HepG2 (cell line): ENCODE measurements around the gene HOXB6. TPM values are rescaled to one million over a fixed set of nuclear protein-coding genes. Genes with fewer than 3 reads are reported as not detected.

Source experiments
- ATAC-seq: fragments of 200-7000 bp; cut with Tn5 transposase; 3 replicates; pipeline ENCODE4 v1.9.1; 2020; ENCODE audit warnings: mild to moderate bottlenecking, moderate library complexity
- BruUV-seq: library from RNA; stranded (reverse); fragments of 400-500 nt; replicated peaks from 2 replicates; lab custom pipeline; 2021; lab: Mats Ljungman, UMichigan
- CTCF ChIA-PET: fragments of 300-600 bp; formaldehyde crosslinking; extraction: SDS; loops from one replicate; lab custom pipeline; 2021; ENCODE audit warnings: low total read pairs, inconsistent platforms, low intra/inter-chr PET ratio; lab: Yijun Ruan, JAX
- POLR2A ChIA-PET: fragments of 350-600 bp; sonication (Branson Sonifier 250); formaldehyde crosslinking; loops from one replicate; lab custom pipeline; 2020; ENCODE audit warnings: antibody characterized with exemption, inconsistent platforms; lab: Yijun Ruan, JAX
- DNase-seq: peaks from one replicate; pipeline ENCODE4 v3.0.0-alpha.2; 2015; ENCODE audit warnings: low spot score
- FAIRE-seq: peaks from 3 replicates; lab custom pipeline; 2011; peaks lifted over from hg19 to GRCh38; lab: Jason Lieb, UNC
- H2AFZ ChIP-seq: one replicate; pipeline ENCODE4 v1.6.1; 2011; ENCODE audit warnings: low read length, inconsistent platforms
- H3K27ac ChIP-seq: fragments of 300-600 bp; 3 replicates; pipeline ENCODE4 v1.8.0; 2011; ENCODE audit warnings: mixed run types, mild to moderate bottlenecking, mixed read lengths, low read length, inconsistent platforms; ENCODE audit not compliant: insufficient read depth; ENCODE audit errors: extremely low read length
- H3K27me3 ChIP-seq, 2 experiments: fragments of 200-600 bp in 1 of 2; 2 replicates in 1 of 2; 3 replicates in 1 of 2; pipeline versions ENCODE4 v1.6.0 to v1.8.0; 2011; ENCODE audit warnings: low read length in 2 of 2, mild to moderate bottlenecking in 2 of 2, moderate library complexity in 2 of 2, inconsistent platforms in 1 of 2; ENCODE audit not compliant: insufficient read depth in 2 of 2, control insufficient read depth in 1 of 2
- H3K36me3 ChIP-seq, 2 experiments: fragments of 200-600 bp in 1 of 2; replicated peaks in 1 of 2; 2 replicates in 1 of 2; 3 replicates in 1 of 2; pipeline versions ENCODE4 v1.5.1 to v1.8.0; 2011; ENCODE audit warnings: low read length in 2 of 2, inconsistent platforms in 1 of 2; ENCODE audit not compliant: insufficient read depth in 2 of 2, control insufficient read depth in 1 of 2
- H3K4me1 ChIP-seq: 2 replicates; pipeline ENCODE4 v1.5.1; 2012; ENCODE audit warnings: low read length, inconsistent platforms; ENCODE audit not compliant: insufficient read depth
- H3K4me2 ChIP-seq: 2 replicates; pipeline ENCODE4 v1.6.0; 2011; ENCODE audit warnings: low read depth, low read length, inconsistent platforms
- H3K4me3 ChIP-seq, 3 experiments: fragments of 200-600 bp in 1 of 3; sonication (generic), shearing (Covaris generic) in 1 of 3; replicated peaks in 1 of 3; 2 replicates each; pipeline ENCODE4 v1.5.1; 2011 to 2016; ENCODE audit warnings: low read length in 3 of 3, inconsistent platforms in 2 of 3, low read depth in 2 of 3, mild to moderate bottlenecking in 2 of 3, control low read depth in 1 of 3, mixed read lengths in 1 of 3; ENCODE audit not compliant: insufficient read depth in 1 of 3
- H3K79me2 ChIP-seq: one replicate; pipeline ENCODE4 v1.6.1; 2011; ENCODE audit warnings: low read length, inconsistent platforms; ENCODE audit not compliant: insufficient read depth
- H3K9ac ChIP-seq: 2 replicates; pipeline ENCODE4 v1.6.0; 2011; ENCODE audit warnings: mild to moderate bottlenecking, low read depth, low read length, inconsistent platforms; ENCODE audit not compliant: insufficient read depth
- H3K9me3 ChIP-seq: 2 replicates; pipeline ENCODE4 v1.5.1; 2012; ENCODE audit warnings: mild to moderate bottlenecking, low read length
- H4K20me1 ChIP-seq: 2 replicates; pipeline ENCODE4 v1.6.0; 2011; ENCODE audit warnings: inconsistent platforms, mild to moderate bottlenecking, low read length, moderate library complexity; ENCODE audit not compliant: insufficient read depth
- ETV5 ChIP-seq: IDR thresholded peaks from 2 replicates; pipeline ENCODE4 v1.6.1; 2018; ENCODE audit warnings: missing biosample characterization, missing genetic modification reagents, inconsistent platforms, borderline replicate concordance
- FOXA3 ChIP-seq: IDR thresholded peaks from 2 replicates; pipeline ENCODE4 v1.6.1; 2016; ENCODE audit warnings: missing genetic modification reagents, missing compliant biosample characterization
- THAP8 ChIP-seq: sonication (generic); formaldehyde crosslinking; IDR thresholded peaks from 2 replicates; pipeline ENCODE4 v1.5.1; 2020; ENCODE audit warnings: missing genetic modification reagents, mild to moderate bottlenecking, borderline replicate concordance
- ZBTB39 ChIP-seq: sonication (generic); formaldehyde crosslinking; IDR thresholded peaks from 2 replicates; pipeline ENCODE4 v1.5.0; 2020; ENCODE audit warnings: missing genetic modification reagents
- ZNF143 ChIP-seq: sonication (generic); formaldehyde crosslinking; IDR thresholded peaks from 2 replicates; pipeline ENCODE4 v1.4.0; 2020; ENCODE audit warnings: missing genetic modification reagents
- ZNF335 ChIP-seq: sonication (generic); formaldehyde crosslinking; IDR thresholded peaks from 2 replicates; pipeline ENCODE4 v1.4.0; 2020; ENCODE audit warnings: missing genetic modification reagents
- ZNF720 ChIP-seq: sonication (generic); formaldehyde crosslinking; IDR thresholded peaks from 2 replicates; pipeline ENCODE4 v1.4.0; 2020; ENCODE audit warnings: missing genetic modification reagents
- ZNF746 ChIP-seq: sonication (generic); formaldehyde crosslinking; IDR thresholded peaks from 2 replicates; pipeline ENCODE4 v1.8.0; 2022; ENCODE audit warnings: mild to moderate bottlenecking, missing genetic modification reagents
- WGBS: methylation state at CpG from one replicate; pipeline ENCODE4 v1.1.6; 2017; ENCODE audit warnings: low lambda C conversion rate; 5-methylcytosine and 5-hydroxymethylcytosine counted together
- in situ Hi-C: cut with HindIII; loops from 2 replicates; pipeline ENCODE4 v1.10.0; 2017; ENCODE audit warnings: low pct_unique_long_range_greater_than_20kb; ENCODE audit not compliant: extremely low pct_ligation_motif_present
- intact Hi-C: fragments of 100-400 bp; cut with micrococcal nuclease; formaldehyde crosslinking; loops from one replicate; pipeline ENCODE4 v1.10.0; 2022; ENCODE audit not compliant: unreplicated experiment
- polyA plus RNA-seq, 8 experiments: library from polyadenylated mRNA; depleted of rRNA in 3 of 8; stranded (reverse) in 7 of 8; unstranded in 1 of 8; fragments of >200 nt; fragmentation: Illumina TruSeq in 4 of 8; extraction: Trizol in 4 of 8; gene quantifications; 2 replicates each; pipeline versions ENCODE4 v1.2.1 to v1.2.3, GENCODE V29; 2011 to 2016; ENCODE audit warnings: low read depth in 4 of 8, missing spikeins in 1 of 8, mixed read lengths in 1 of 8; ENCODE audit not compliant: insufficient read depth in 1 of 8
- total RNA-seq, 5 experiments: library from RNA; depleted of rRNA; stranded (reverse); fragments of >200 nt; fragmentation: Illumina TruSeq; extraction: Trizol; gene quantifications; 2 replicates each; pipeline ENCODE4 v1.2.3, GENCODE V29; 2016; ENCODE audit warnings: low read depth in 1 of 5

The HOXB6 gene
- total and polyA plus RNA-seq, 2 of the 13 experiments (the other 11 are each of a cell fraction or from before 2014, with no cell fraction given) = not detected

GRCh38 chr17:48553190-48553547, 51.6 kb downstream of the HOXB6 start:
- CTCF ChIA-PET = no interaction called here
- Histone ChIP-seq H3K9ac (no peak overlapping the region), H3K27me3 (peaks cover 24 to 92% of the 10 kb centered on the region in 2 experiments), H2AFZ (no peak overlapping the region), H3K4me1 (no peaks in the 10 kb centered on the region), H4K20me1 (no peaks in the 10 kb centered on the region; the same call in 1 of the 2 replicates), H3K27ac (no peak overlapping the region), H3K36me3 (no peaks in the 10 kb centered on the region), H3K79me2 (no peaks in the 10 kb centered on the region), H3K4me3 (no peak overlapping the region), H3K4me2 (no peak overlapping the region), H3K9me3 (no peaks in the 10 kb centered on the region)
- in situ Hi-C loops (no loop called here), intact Hi-C loops (no loop called here)
- FAIRE-seq (no peak), ATAC-seq (no peak), DNase-seq (no peak)
- BruUV-seq = no TSS peak
- POLR2A ChIA-PET = no interaction called here
- under 1% methylated on average over 5 of the region's 5 CpGs for WGBS
- TF ChIP-seq THAP8 (CRISPR knock-in tag) (no peak), ZNF720 (CRISPR knock-in tag) (no peak), ZNF746 (CRISPR knock-in tag) (no peak), FOXA3 (no peak), ETV5 (CRISPR knock-in tag) (no peak), ZBTB39 (no peak), ZNF335 (CRISPR knock-in tag) (no peak), ZNF143 (CRISPR knock-in tag) (no peak)
- TF ChIP-seq, all 625 proteins: peak for 0
